Glomerular visceral epithelial cell (primary cell): ENCODE results near the gene NFIA.

Source experiments
- DNase-seq: peaks from one replicate; pipeline ENCODE4 v3.0.0-alpha.2; 2016; ENCODE audit errors: extremely low spot score

The NFIA gene

GRCh38 chr1:61370177-61370912 is 288.0 kb downstream of the NFIA start:
- no peak for DNase-seq

- DNase-seq, result no peak
Observed at GRCh38 chr1:61370913-61371279, 288.5 kb downstream of the NFIA start.

- no peak for DNase-seq
Observed at GRCh38 chr1:61372944-61373343, 290.6 kb downstream of the NFIA start.

GRCh38 chr1:61374156-61374555 is 291.8 kb downstream of the NFIA start:
- no peak for DNase-seq

- no peak for DNase-seq
Observed at GRCh38 chr1:61375082-61375880, 292.9 kb downstream of the NFIA start.

GRCh38 chr1:61376151-61376550 is 293.8 kb downstream of the NFIA start:
- DNase-seq, result no peak

- DNase-seq, result no peak
Observed at GRCh38 chr1:61377242-61377958, 295.0 kb downstream of the NFIA start.

GRCh38 chr1:61378494-61379180 is 296.3 kb downstream of the NFIA start:
- no peak for DNase-seq

- no peak for DNase-seq
Observed at GRCh38 chr1:61379693-61380092, 297.3 kb downstream of the NFIA start.

GRCh38 chr1:61380561-61380960 is 298.2 kb downstream of the NFIA start:
- no peak for DNase-seq

- no peak for DNase-seq
Observed at GRCh38 chr1:61386323-61386722, 304.0 kb downstream of the NFIA start.

- DNase-seq, result no peak
Observed at GRCh38 chr1:61386770-61387169, 304.4 kb downstream of the NFIA start.

- DNase-seq, result no peak
Observed at GRCh38 chr1:61387829-61388228, 305.5 kb downstream of the NFIA start.

- DNase-seq, result no peak
Observed at GRCh38 chr1:61388566-61388965, 306.2 kb downstream of the NFIA start.

GRCh38 chr1:61389194-61389925 is 307.0 kb downstream of the NFIA start:
- DNase-seq, result no peak

GRCh38 chr1:61389926-61390845 is 307.8 kb downstream of the NFIA start:
- DNase-seq, result no peak

GRCh38 chr1:61391730-61392129 is 309.4 kb downstream of the NFIA start:
- no peak for DNase-seq

GRCh38 chr1:61392409-61393242 is 310.3 kb downstream of the NFIA start:
- DNase-seq, result no peak

- DNase-seq, result no peak
Observed at GRCh38 chr1:61393575-61393974, 311.2 kb downstream of the NFIA start.
